ENCODE measurements around the gene CCL22. TPM values are rescaled to one million over a fixed set of nuclear protein-coding genes. Genes with fewer than 3 reads are reported as not detected.

CCL22 gene
- total RNA-seq, 5 donors from 2014 or later (not counting 1 experiment from before 2014, with no cell fraction given) = 13.0 to 27.3 (median 13.0) TPM; not detected in 2

GRCh38 chr16:57387598-57388354 lies 29.2 kb downstream of the CCL22 start:
- Histone ChIP-seq H3K27me3 (replicated peaks in 1 of 2; ENCODE audit: control insufficient read depth in 2 of 2, extremely low read depth in 1 of 2, insufficient read depth in 2 of 2, low read length in 1 of 2) (peaks cover 0 to 14% of the 10 kb centered on the region in 2 experiments), H3K27ac (ENCODE audit: low read length) (no peak overlapping the region), H3K4me1 (ENCODE audit: control insufficient read depth in 1 of 2, extremely low read depth in 1 of 2, insufficient read depth in 2 of 2, low read length in 2 of 2) (no peaks in the 10 kb centered on the region), H3K4me3 (ENCODE audit: control insufficient read depth in 1 of 2, extremely low read depth in 1 of 2, low read length in 1 of 2) (no peak overlapping the region), H3K9me3 (no peaks in the 10 kb centered on the region), H3K36me3 (ENCODE audit: control insufficient read depth in 2 of 2, extremely low read depth in 1 of 2, insufficient read depth in 1 of 2, low read length in 1 of 2) (no peaks in the 10 kb centered on the region)
- no peak for ATAC-seq (replicated peaks in 1 of 4)
- ChIA-PET CTCF (no interaction called here), POLR2A (no interaction called here)
- Mint-ChIP-seq H3K36me3 (no peaks in the 10 kb centered on the region), H3K4me3 (no peak overlapping the region), H3K4me1 (no peaks in the 10 kb centered on the region), H3K27me3 (peaks cover 0 to 3% of the 10 kb centered on the region in 2 donors), H3K9me3 (no peaks in the 10 kb centered on the region), H3K27ac (no peak overlapping the region)
- WGBS (ENCODE audit: insufficient coverage) = 53% methylated on average over 2 of the region's 3 CpGs
- DNase-seq = no peak

GRCh38 chr16:57388359-57389086 lies 29.9 kb downstream of the CCL22 start:
- Histone ChIP-seq H3K27ac (ENCODE audit: low read length) (no peak overlapping the region), H3K4me3 (ENCODE audit: control insufficient read depth in 1 of 2, extremely low read depth in 1 of 2, low read length in 1 of 2) (no peak overlapping the region), H3K9me3 (no peaks in the 10 kb centered on the region), H3K4me1 (ENCODE audit: control insufficient read depth in 1 of 2, extremely low read depth in 1 of 2, insufficient read depth in 2 of 2, low read length in 2 of 2) (no peaks in the 10 kb centered on the region), H3K27me3 (replicated peaks in 1 of 2; ENCODE audit: control insufficient read depth in 2 of 2, extremely low read depth in 1 of 2, insufficient read depth in 2 of 2, low read length in 1 of 2) (peaks cover 0 to 14% of the 10 kb centered on the region in 2 experiments), H3K36me3 (ENCODE audit: control insufficient read depth in 2 of 2, extremely low read depth in 1 of 2, insufficient read depth in 1 of 2, low read length in 1 of 2) (no peaks in the 10 kb centered on the region)
- ChIA-PET CTCF (no interaction called here), POLR2A (no interaction called here)
- Mint-ChIP-seq H3K36me3 (no peaks in the 10 kb centered on the region), H3K9me3 (no peaks in the 10 kb centered on the region), H3K27me3 (peaks cover 0 to 6% of the 10 kb centered on the region in 2 donors), H3K4me1 (no peaks in the 10 kb centered on the region), H3K27ac (no peak overlapping the region), H3K4me3 (no peak overlapping the region)
- DNase-seq (no peak), ATAC-seq (replicated peaks in 1 of 4) (no peak)
- WGBS (ENCODE audit: insufficient coverage) = 60% methylated on average over 5 of the region's 7 CpGs

GRCh38 chr16:57389087-57389468 lies 30.5 kb downstream of the CCL22 start:
- H3K9me3 ChIP-seq = no peaks in the 10 kb centered on the region
- no peaks in the 10 kb centered on the region for H3K4me1 ChIP-seq (ENCODE audit: control insufficient read depth in 1 of 2, extremely low read depth in 1 of 2, insufficient read depth in 2 of 2, low read length in 2 of 2)
- Mint-ChIP-seq H3K27ac (no peak overlapping the region), H3K4me1 (no peaks in the 10 kb centered on the region), H3K4me3 (no peak overlapping the region), H3K36me3 (no peaks in the 10 kb centered on the region), H3K9me3 (no peaks in the 10 kb centered on the region), H3K27me3 (peaks cover 0 to 6% of the 10 kb centered on the region in 2 donors)
- H3K27me3 ChIP-seq (replicated peaks in 1 of 2; ENCODE audit: control insufficient read depth in 2 of 2, extremely low read depth in 1 of 2, insufficient read depth in 2 of 2, low read length in 1 of 2) = peaks cover 0 to 18% of the 10 kb centered on the region in 2 experiments
- DNase-seq (no peak), ATAC-seq (replicated peaks in 1 of 4) (no peak)
- no peak overlapping the region for H3K4me3 ChIP-seq (ENCODE audit: control insufficient read depth in 1 of 2, extremely low read depth in 1 of 2, low read length in 1 of 2)
- CTCF ChIA-PET = no interaction called here
- WGBS (ENCODE audit: insufficient coverage) = 93% methylated on average over 3 of the region's 3 CpGs
- POLR2A ChIA-PET = no interaction called here
- no peak overlapping the region for H3K27ac ChIP-seq (ENCODE audit: low read length)
- no peaks in the 10 kb centered on the region for H3K36me3 ChIP-seq (ENCODE audit: control insufficient read depth in 2 of 2, extremely low read depth in 1 of 2, insufficient read depth in 1 of 2, low read length in 1 of 2)

- no peaks in the 10 kb centered on the region for H3K36me3 ChIP-seq (ENCODE audit: control insufficient read depth in 2 of 2, extremely low read depth in 1 of 2, insufficient read depth in 1 of 2, low read length in 1 of 2)
- no peak overlapping the region for H3K27ac Mint-ChIP-seq
- WGBS (ENCODE audit: insufficient coverage) = 43% methylated on average over 2 of the region's 5 CpGs
- no peaks in the 10 kb centered on the region for H3K9me3 Mint-ChIP-seq
- H3K4me1 Mint-ChIP-seq = no peaks in the 10 kb centered on the region
- no peaks in the 10 kb centered on the region for H3K36me3 Mint-ChIP-seq
- H3K9me3 ChIP-seq = no peaks in the 10 kb centered on the region
- no peak overlapping the region for H3K27ac ChIP-seq (ENCODE audit: low read length)
- H3K27me3 Mint-ChIP-seq = peaks cover 0 to 8% of the 10 kb centered on the region in 2 donors
- ChIA-PET CTCF (interaction anchor here in 1 of 2 donors (0.7 kb wide), 1 partner anchor 188 kb away, joined by 6 read pairs; no protein-coding TSS in a partner anchor), POLR2A (no interaction called here)
- no peak overlapping the region for H3K4me3 ChIP-seq (ENCODE audit: control insufficient read depth in 1 of 2, extremely low read depth in 1 of 2, low read length in 1 of 2)
- no peak for ATAC-seq (replicated peaks in 1 of 4)
- H3K4me1 ChIP-seq (ENCODE audit: control insufficient read depth in 1 of 2, extremely low read depth in 1 of 2, insufficient read depth in 2 of 2, low read length in 2 of 2) = no peaks in the 10 kb centered on the region
- H3K4me3 Mint-ChIP-seq = no peak overlapping the region
- DNase-seq = no peak
- peaks cover 0 to 16% of the 10 kb centered on the region in 2 experiments for H3K27me3 ChIP-seq (replicated peaks in 1 of 2; ENCODE audit: control insufficient read depth in 2 of 2, extremely low read depth in 1 of 2, insufficient read depth in 2 of 2, low read length in 1 of 2)
Observed at GRCh38 chr16:57390636-57391295, 32.2 kb downstream of the CCL22 start.

- CTCF ChIA-PET = interaction anchor here in 1 of 2 donors (0.7 kb wide), 1 partner anchor 188 kb away, joined by 6 read pairs; no protein-coding TSS in a partner anchor
- WGBS (ENCODE audit: insufficient coverage) = 25% methylated on average over 2 of the region's 4 CpGs
- POLR2A ChIA-PET = no interaction called here
- Histone ChIP-seq H3K27ac (ENCODE audit: low read length) (no peak overlapping the region), H3K4me1 (ENCODE audit: control insufficient read depth in 1 of 2, extremely low read depth in 1 of 2, insufficient read depth in 2 of 2, low read length in 2 of 2) (no peaks in the 10 kb centered on the region), H3K9me3 (no peaks in the 10 kb centered on the region), H3K36me3 (ENCODE audit: control insufficient read depth in 2 of 2, extremely low read depth in 1 of 2, insufficient read depth in 1 of 2, low read length in 1 of 2) (no peaks in the 10 kb centered on the region), H3K4me3 (ENCODE audit: control insufficient read depth in 1 of 2, extremely low read depth in 1 of 2, low read length in 1 of 2) (no peak overlapping the region), H3K27me3 (replicated peaks in 1 of 2; ENCODE audit: control insufficient read depth in 2 of 2, extremely low read depth in 1 of 2, insufficient read depth in 2 of 2, low read length in 1 of 2) (peaks cover 0 to 15% of the 10 kb centered on the region in 2 experiments)
- DNase-seq (no peak), ATAC-seq (replicated peaks in 1 of 4) (no peak)
- peaks cover 0 to 8% of the 10 kb centered on the region in 2 donors for H3K27me3 Mint-ChIP-seq
- H3K27ac Mint-ChIP-seq = no peak overlapping the region
- H3K36me3 Mint-ChIP-seq = no peaks in the 10 kb centered on the region
- no peak overlapping the region for H3K4me3 Mint-ChIP-seq
- no peaks in the 10 kb centered on the region for H3K9me3 Mint-ChIP-seq
- no peaks in the 10 kb centered on the region for H3K4me1 Mint-ChIP-seq
Observed at GRCh38 chr16:57391300-57391699, 32.7 kb downstream of the CCL22 start.

- peaks cover 0 to 8% of the 10 kb centered on the region in 2 donors for H3K27me3 Mint-ChIP-seq
- no peaks in the 10 kb centered on the region for H3K4me1 Mint-ChIP-seq
- H3K4me3 Mint-ChIP-seq = no peak overlapping the region
- H3K9me3 ChIP-seq = no peaks in the 10 kb centered on the region
- ChIA-PET CTCF (interaction anchor here in 1 of 2 donors (0.7 kb wide), 1 partner anchor 187 kb away, joined by 6 read pairs; no protein-coding TSS in a partner anchor), POLR2A (no interaction called here)
- H3K4me1 ChIP-seq (ENCODE audit: control insufficient read depth in 1 of 2, extremely low read depth in 1 of 2, insufficient read depth in 2 of 2, low read length in 2 of 2) = no peaks in the 10 kb centered on the region
- WGBS (ENCODE audit: insufficient coverage) = no CpG with 5 or more reads among the region's 5 CpGs
- no peak overlapping the region for H3K27ac ChIP-seq (ENCODE audit: low read length)
- no peak overlapping the region for H3K27ac Mint-ChIP-seq
- no peak overlapping the region for H3K4me3 ChIP-seq (ENCODE audit: control insufficient read depth in 1 of 2, extremely low read depth in 1 of 2, low read length in 1 of 2)
- no peaks in the 10 kb centered on the region for H3K36me3 Mint-ChIP-seq
- peaks cover 0 to 13% of the 10 kb centered on the region in 2 experiments for H3K27me3 ChIP-seq (replicated peaks in 1 of 2; ENCODE audit: control insufficient read depth in 2 of 2, extremely low read depth in 1 of 2, insufficient read depth in 2 of 2, low read length in 1 of 2)
- H3K36me3 ChIP-seq (ENCODE audit: control insufficient read depth in 2 of 2, extremely low read depth in 1 of 2, insufficient read depth in 1 of 2, low read length in 1 of 2) = no peaks in the 10 kb centered on the region
- no peaks in the 10 kb centered on the region for H3K9me3 Mint-ChIP-seq
- DNase-seq = no peak
- no peak for ATAC-seq (replicated peaks in 1 of 4)
Observed at GRCh38 chr16:57391708-57392107, 33.1 kb downstream of the CCL22 start.

Measured in T-cell (primary cell).